GM13976 (cell line): Measurements from ENCODE around the gene ADAD2.

Experiments
- DNase-seq: peaks from one replicate; pipeline ENCODE4 v3.0.0; 2012; ENCODE audit warnings: low spot score
- in situ Hi-C: fragments of 300-500 bp; cut with MboI; formaldehyde crosslinking; loops from one replicate; pipeline ENCODE4 v1.12.0; 2022; ENCODE audit warnings: low sequenced_read_pairs, mixed read lengths, inconsistent platforms; ENCODE audit not compliant: unreplicated experiment
- TF ChIP-seq, protein P1 (sequence below): IDR thresholded peaks from 2 replicates; pipeline ENCODE4 v1.5.1; 2012; ENCODE audit warnings: borderline replicate concordance, mild to moderate bottlenecking; ENCODE audit not compliant: insufficient read depth; ENCODE audit errors: extremely low read depth, missing control alignments, control extremely low read depth

ADAD2 gene

DNA sequence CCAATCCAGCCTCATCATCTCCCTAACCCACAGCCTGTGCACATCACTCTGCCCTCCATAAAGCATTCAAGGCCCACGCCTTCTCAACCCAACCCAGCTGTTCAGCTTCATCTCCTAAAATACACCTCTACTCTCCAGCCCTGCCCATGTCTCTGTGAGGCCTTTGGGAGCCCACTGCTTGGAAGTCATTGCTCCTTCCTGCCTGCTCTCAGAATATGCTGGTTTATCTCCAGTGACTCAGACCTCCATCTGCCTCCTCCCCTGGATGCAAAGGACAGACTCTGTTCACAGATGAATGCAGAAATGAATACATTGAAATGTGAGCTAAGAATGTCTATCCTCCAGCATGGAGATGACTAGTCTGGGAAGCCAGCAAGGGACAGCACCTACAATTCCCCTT is 29.9 kb downstream of the ADAD2 start:
- DNase-seq = no peak
- TF ChIP-seq, protein P1, sequence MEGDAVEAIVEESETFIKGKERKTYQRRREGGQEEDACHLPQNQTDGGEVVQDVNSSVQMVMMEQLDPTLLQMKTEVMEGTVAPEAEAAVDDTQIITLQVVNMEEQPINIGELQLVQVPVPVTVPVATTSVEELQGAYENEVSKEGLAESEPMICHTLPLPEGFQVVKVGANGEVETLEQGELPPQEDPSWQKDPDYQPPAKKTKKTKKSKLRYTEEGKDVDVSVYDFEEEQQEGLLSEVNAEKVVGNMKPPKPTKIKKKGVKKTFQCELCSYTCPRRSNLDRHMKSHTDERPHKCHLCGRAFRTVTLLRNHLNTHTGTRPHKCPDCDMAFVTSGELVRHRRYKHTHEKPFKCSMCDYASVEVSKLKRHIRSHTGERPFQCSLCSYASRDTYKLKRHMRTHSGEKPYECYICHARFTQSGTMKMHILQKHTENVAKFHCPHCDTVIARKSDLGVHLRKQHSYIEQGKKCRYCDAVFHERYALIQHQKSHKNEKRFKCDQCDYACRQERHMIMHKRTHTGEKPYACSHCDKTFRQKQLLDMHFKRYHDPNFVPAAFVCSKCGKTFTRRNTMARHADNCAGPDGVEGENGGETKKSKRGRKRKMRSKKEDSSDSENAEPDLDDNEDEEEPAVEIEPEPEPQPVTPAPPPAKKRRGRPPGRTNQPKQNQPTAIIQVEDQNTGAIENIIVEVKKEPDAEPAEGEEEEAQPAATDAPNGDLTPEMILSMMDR = no peak

DNA sequence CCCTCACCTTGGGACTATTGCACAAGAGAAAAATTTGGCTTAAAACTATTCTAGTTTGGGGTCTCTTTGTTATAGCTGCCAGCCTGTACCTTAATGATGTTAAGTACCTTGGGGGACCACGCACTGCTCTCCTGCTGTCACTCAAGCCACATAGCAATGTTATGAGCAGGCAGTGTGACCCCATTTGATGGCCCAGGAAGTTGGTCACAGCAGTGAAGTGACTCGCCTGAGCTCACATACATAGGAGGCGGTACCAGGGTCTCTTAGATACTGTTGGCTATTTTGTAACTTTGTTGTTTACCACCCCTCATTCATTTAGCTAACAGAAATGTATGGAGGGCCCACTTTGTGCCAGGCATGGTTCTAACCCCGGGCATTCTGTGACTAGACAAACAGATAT is 32.5 kb downstream of the ADAD2 start:
- TF ChIP-seq, protein P1 = no peak
- in situ Hi-C loops = no loop called here
- DNase-seq = no peak

More for the DNA sequence above, 29.9 kb downstream of the ADAD2 start:
- in situ Hi-C loops = no loop called here

DNA sequence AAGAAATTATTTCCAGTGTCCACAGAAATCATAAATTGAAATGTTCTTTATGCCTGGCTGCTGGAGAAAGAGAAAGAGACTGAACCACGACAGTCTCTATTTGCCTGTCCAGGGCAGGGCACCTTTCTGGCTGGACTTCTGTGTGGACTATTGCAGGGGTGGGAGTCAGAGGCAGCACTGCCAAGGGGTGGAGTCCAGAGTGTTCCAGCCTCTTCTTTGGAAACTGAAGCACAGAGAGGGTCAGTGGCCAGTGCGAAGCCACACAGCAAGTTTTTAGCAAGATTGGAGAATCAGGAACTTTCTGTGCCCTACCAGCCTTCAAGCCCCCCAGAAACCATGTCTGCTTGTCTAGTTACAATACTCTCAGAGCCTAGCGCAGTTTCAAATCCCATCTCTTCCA is 33.6 kb downstream of the ADAD2 start:
- TF ChIP-seq, protein P1 = no peak
- in situ Hi-C loops = no loop called here
- no peak for DNase-seq

DNA sequence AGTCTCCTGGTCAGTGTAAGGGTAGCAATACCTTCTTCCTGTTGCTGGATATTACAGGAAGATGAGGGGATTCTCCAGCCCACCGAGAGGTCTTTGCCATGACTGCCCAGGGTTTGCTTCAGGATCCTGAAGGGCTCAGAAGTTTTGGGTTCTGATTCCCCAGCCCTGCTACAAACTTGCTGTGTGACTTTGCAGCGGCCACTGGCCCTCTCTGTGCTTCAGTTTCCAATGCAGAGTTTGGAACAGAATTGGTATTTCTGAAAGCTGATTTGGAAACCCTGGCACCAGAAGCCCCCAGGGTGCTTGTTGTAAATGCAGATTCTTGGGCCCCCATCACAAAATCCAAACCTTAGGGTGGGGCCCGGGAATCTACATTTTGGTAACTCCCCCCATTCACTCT is 34.2 kb downstream of the ADAD2 start:
- in situ Hi-C loops = no loop called here
- no peak for DNase-seq
- TF ChIP-seq, protein P1 = no peak

DNA sequence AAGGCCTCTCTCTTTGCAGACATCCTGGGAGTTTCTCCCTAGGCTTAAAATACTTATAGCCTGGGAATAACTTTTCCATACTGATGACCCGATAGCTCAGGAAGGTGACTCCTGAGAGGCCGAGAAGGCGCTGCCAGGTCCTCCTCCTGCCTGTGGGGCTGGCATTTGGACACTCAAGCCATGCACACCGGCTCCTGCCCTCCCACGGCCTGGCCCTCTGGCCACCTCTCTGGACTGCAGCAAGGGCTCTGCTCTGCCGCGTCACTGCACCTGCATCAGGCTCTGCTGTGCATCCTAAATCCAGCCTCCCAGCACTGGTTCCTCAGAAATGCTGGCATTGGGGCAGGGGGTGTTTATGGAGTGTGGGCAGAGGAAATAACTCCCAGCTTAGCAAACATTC is 34.6 kb downstream of the ADAD2 start:
- in situ Hi-C loops = no loop called here
- DNase-seq = no peak
- TF ChIP-seq, protein P1 = no peak

DNA sequence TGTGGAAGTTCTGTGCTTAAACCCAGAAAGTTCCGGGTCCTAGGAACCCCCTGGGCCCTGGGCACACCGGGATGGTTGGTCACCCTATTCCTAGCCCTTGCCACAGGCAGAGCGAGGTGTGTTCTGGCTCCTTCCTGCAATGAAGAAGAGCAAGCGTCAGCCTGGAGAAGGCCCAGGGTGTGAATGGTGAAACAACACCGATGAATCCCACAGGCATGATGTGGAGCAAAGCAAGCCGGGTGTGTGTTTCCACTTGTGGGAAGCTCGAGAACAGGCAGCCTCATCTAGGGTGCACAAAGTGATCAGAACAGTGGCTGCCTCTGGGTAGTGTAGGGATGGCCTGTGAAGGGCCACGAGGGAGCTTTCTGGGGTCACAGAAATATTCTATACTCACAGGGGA is 35.1 kb downstream of the ADAD2 start:
- in situ Hi-C loops = no loop called here
- DNase-seq = no peak
- TF ChIP-seq, protein P1 = no peak

DNA sequence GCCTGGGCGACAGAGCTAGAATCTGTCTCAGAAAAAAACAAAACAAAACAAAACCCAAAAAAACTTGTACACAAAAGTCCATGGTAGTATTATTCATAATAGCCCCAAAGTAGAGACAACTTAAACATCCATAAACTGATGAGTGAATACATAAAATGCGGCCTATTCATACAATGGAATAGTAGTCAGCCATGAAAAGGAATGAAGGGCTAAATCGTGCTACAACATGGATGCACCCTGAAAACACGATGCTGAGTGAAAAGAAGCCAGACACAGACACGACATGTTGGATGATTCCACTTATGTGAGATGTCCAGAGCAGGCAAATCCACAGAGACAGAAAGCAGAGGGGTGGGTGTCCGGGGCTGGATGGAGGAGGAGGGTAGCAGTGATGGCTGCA is 36.6 kb downstream of the ADAD2 start:
- in situ Hi-C loops = no loop called here
- DNase-seq = no peak
- TF ChIP-seq, protein P1 = no peak
